Erythroblast (primary cell): ENCODE measurements around the gene FAH.

Experiments
- DNase-seq, 2 experiments: peaks; one replicate each; lab custom pipeline; 2025; lab: John Stamatoyannopoulos, UW
- GATA1 ChIP-seq: IDR thresholded peaks from 2 replicates; pipeline ENCODE4 v1.6.1; 2011; ENCODE audit warnings: low read depth, mild to moderate bottlenecking, control low read depth, low read length, moderate library complexity
- POLR2A ChIP-seq: IDR thresholded peaks from 2 replicates; pipeline ENCODE4 v1.6.1; 2011; ENCODE audit warnings: mild to moderate bottlenecking, low read length

FAH gene

DNA sequence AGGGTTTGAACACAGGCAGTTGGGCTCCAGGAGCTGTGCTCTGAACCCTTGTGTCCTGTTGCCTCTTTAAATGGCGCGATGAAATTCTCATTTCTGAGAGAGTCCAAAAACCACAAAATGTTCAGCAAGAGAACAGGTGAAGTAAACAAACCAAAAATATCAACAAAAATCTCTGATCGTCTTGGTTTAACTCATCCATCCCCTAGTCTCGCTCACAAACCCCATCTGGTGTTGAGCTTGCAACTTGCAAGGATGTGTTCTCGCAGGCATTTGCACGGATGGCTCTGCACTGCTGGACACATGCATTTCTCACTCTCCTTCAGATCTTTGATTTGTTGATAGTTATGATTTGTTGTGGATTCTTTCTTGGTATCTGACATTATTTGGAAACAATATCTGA is 31.1 kb downstream of the FAH start:
- TF ChIP-seq POLR2A (no peak), GATA1 (no peak)
- DNase-seq, result peak in 1 of 2 experiments; percentile 19

DNA sequence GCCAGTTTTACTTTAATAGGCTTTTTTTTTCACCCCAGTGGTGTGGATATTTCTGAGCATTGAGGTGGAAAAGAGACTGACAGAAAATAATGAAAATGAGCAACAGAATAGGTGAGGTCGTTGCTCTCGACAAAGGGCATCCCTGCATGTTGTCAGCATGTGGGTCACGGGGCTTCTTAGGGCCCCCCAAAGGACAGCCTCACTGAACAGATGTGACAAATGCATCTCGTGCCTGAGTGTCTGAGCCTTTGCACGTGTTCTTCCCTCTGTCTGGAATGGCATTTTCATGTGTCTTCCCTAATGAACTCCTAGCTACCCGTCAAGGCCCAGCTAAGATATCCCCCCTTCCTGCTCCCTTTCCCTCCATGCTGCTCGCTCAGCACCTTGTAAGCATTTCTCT is 31.8 kb downstream of the FAH start:
- TF ChIP-seq POLR2A, result no peak
- no peak for TF ChIP-seq GATA1
- DNase-seq, result no peak

DNA sequence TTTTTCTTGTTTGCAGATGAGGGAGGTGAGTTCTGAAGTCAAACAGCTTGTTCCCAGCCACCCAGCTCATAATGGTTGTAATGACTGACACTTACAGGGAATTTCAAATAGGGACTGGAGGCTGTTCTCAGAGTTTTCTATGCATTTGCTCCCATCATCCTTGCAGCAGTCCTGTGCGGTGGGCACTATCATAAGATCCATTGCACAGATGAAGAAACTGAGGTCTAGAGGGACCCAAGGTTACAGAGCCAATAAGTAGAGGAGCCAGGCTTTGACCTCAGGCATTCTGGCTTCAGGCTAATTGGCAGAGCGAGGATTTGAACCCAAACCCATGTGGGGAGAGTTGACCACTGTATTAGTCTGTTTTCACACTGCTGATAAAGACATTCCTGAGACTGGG is 32.4 kb downstream of the FAH start:
- no peak for TF ChIP-seq GATA1
- DNase-seq, result no peak

DNA sequence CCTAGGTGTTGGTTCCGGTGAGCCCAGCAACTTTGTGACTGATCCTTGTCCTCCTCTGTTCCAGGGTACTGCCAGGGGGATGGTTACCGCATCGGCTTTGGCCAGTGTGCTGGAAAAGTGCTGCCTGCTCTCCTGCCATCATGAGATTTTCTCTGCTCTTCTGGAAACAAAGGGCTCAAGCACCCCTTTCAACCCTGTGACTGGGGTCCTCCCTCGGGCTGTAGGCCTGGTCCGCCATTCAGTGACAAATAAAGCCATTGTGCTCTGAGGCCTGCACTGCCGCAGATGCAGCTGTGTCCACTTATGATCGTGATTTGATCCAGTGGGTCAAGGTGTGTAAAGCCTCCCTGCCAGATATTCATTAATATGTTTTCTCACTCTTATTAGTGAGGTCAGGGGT is 33.3 kb downstream of the FAH start:
- TF ChIP-seq POLR2A, result no peak
- no peak for TF ChIP-seq GATA1
- DNase-seq, result no peak

DNA sequence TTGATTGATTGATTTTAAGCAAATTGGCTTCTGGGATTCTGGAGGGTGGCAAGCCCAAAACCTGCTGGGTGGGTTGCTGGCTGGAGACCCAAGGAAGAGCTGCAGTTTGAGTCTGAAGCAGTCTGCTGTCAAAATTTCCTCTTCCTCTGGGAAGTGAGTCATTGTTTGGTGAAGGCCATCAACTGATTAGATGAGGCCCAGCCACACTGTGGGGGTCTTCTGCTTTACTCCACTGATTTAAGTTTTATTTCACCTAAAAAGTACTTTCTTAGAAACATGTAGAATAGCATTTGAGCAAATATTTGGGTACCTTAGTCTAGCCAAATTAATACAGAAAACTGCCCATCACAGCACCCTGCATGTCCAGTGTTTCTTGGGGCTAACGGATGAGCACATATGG is 33.8 kb downstream of the FAH start:
- no peak for DNase-seq
- TF ChIP-seq POLR2A (no peak), GATA1 (no peak)

DNA sequence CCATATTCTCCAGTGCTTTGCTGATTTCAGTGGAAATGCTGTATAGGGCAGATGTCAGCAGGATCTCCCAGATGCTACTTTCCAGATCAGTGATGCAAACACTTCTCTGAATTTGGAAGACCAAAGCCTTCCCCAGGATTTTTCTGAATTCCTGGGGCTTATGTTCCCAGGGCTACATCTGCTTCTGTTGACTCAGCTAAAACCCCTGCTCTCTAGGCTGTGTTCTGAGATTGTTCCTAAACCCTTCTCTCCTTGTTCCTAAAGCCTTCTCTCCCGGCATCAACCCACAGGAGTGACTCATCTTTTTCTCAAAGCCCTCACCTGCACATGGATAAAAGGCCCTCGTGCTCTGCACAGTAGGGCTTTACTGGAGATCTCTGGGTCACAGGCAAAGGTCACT is 35.5 kb downstream of the FAH start:
- no peak for TF ChIP-seq POLR2A
- no peak for TF ChIP-seq GATA1
- DNase-seq, result no peak

DNA sequence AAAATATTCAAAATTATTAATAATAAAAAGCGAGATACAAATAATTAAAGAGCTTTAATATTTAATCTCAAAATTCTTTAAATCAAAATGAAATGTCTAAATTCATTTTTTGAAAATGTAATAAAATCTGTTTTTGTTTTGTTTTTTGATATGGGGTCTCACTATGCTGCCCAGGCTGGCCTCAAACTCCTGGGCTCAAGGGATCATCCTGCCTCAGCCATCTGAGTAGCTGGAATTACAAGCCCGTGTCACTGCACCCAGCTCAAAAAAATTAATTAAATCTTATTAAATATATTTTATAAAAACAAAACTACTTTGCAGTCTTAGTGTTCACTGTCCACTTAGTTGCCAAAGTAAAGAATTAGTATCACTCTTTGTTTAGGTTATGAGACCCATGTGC is 38.4 kb downstream of the FAH start:
- TF ChIP-seq GATA1, result no peak
- no peak for TF ChIP-seq POLR2A
- DNase-seq, result no peak

DNA sequence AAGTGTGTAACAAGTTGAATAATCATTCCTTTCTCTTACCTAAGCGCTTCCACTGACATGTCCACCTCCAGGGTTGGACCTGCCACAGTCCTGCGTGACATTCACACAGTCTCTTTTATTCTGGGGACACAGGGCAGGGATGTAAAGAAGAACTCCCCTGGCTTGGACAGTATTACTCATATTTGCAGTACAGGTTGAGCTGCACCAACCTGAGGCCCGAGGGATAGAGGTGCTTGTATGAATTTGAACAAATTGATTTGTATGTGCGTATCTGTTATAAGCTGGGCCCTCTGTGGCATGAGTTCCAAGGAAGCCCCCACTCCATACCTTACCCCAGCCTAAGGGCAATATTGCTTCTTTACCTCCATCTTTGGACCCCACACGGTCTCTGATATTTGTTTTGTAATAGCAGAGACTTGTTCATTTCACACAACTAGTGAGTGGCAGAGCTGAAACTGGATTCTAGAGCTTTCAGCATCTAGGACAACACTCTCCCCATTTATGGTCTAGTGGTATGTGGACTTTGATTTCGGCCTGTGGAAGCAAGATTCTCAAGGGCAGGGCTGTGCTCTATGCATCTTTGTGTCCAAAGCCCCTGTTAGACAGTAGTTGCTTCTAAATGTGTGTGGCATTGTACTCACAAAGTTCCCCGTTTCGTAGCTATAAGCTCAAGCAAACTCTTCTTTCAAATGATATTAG is 39.2 kb downstream of the FAH start:
- TF ChIP-seq POLR2A, result no peak
- no peak for TF ChIP-seq GATA1
- DNase-seq, result no peak

DNA sequence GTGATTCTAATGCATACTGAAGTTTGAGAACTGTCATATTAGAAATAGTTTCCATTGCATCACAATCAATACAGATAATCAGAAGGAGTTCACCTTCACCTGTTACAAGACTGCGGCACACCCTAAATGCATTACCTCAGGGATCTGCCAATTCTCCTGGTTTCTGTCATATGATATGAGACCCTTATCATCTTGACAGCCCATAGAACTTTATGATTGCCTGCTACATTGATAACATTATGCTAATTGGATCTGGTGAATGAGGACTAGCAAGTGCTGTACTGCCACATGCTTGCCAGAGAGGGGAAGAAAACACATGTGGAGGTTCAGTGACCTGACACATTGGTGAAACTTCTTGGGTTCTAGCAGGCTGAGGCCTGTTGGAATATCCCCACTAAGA is 41.4 kb downstream of the FAH start:
- no peak for DNase-seq

DNA sequence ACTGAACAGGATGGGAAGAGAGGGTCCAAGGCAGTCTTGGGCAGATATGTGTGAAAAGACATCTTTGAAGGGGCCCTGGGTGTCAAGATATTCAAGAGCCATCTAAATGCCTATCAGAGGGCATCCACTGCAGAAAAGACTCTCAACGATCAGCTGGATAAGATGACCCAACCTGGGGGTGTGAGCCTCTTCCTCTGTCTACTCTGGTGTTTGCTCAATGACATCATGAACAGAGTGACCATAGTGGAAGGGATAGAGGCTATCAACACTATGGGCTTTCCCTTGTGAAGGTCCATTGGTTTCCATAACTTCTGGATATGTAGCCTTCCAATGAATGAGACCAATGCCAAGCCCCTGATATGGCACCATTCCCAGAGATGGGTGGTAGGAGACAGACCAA is 42.1 kb downstream of the FAH start:
- no peak for DNase-seq
- no peak for TF ChIP-seq GATA1
- no peak for TF ChIP-seq POLR2A

More for the DNA sequence above, 41.4 kb downstream of the FAH start:
- TF ChIP-seq GATA1, result no peak
- TF ChIP-seq POLR2A, result no peak

DNA sequence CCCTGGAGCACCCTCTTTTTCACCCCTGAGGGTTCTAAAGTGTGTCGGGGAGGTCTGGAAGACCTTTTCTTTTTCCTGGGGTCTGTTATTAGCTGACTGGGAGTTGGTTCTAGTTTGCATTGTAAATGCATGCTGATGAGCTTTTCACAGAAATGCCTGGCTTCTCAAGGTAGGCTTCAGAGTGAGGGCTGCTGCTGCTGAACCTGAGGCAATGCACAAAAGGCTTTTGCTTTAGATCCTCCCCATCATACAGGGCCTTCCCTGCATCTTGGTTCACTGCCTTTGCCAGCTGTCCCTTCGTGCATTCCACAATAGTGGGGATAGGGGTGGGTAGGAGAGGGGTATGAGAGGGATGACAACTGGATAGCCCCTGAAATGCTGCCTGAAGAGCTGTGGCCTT is 46.6 kb downstream of the FAH start:
- TF ChIP-seq POLR2A (no peak), GATA1 (no peak)
- no peak for DNase-seq

DNA sequence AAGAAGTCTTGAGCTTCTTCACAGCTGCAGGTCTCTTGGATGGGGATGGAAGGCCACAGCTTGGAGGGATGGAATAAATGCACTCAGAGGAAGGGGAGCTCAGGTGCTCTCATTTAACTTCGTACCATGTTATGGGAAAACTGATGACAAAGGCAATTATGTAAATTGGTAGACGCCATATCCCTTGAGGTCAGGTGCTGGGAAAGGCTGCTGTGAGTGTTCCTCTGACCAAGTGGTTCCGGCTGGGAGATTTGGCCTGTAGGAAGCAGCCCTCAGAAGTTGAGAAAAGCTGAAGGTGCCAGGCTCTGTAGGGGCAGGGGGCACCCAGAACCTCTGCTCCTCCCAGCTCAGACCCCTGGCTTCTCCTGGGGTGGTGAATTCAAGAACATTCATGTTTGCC is 47.1 kb downstream of the FAH start:
- TF ChIP-seq POLR2A (no peak), GATA1 (no peak)
- DNase-seq, result no peak

DNA sequence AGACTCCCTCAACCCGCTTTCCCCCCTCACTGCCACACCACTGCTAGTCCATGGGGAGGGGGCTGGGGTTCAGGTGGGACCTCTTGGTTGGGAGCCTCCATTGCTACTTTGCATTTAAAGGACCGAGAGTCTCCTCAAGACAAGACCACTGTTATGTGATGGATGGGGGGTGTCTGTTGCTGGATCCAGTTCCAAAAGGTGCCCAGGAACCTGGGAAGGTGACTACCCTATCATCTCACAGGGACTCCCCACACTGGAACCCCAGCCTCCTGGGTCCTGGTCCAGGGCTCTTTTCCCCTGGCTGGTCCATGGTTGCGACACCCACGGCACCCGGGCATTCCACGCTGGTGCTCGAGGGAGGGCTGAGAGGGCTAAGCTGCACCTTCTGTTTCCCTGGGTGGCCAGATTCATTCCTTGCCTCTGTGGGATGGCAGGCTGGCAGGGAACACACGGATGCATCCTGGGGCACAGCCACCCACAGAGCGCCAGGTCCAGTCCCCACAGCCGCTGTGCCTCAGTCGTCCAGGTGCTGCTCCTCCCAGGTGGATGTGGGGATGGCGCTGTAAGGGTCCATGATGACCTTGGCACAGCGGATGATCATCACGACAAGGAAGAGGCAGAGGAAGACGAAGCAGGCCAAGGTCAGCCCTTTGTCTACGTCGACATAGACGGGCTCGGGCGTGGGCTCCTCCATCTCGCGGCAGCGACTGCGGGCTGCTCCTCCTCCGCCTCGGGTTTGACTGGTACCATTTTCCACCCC is 48.6 kb downstream of the FAH start:
- no peak for TF ChIP-seq GATA1
- TF ChIP-seq POLR2A, result no peak
- no peak for DNase-seq

DNA sequence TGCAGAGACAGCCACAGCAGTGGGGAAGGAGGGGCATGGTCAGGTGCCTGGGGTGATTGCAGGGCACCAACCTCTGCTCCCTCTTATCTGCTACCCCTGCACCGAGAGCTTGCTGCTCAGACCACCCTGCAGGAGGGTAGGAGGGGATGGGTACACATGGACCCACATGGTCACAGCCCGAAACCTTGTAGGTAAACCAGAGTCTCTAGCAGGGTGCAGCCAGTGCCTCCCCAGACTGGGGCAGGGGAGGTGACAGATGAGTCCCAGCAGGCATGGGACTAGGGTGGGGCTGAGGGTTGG is 49.2 kb downstream of the FAH start:
- TF ChIP-seq GATA1 (no peak), POLR2A (no peak)
- no peak for DNase-seq
